ENCODE data around the gene PHLDA1. TPM values are rescaled to one million over a fixed set of nuclear protein-coding genes. Genes with fewer than 3 reads are reported as not detected.
A peak's percentile ranks its signal among the peaks of the same experiment; 100 is the strongest.

The PHLDA1 gene
- total and polyA plus RNA-seq, 9 of the 15 experiments (the other 6 are each of a cell fraction or from before 2014, with no cell fraction given): 0.15 to 2.9 (median 0.54) TPM

- TF ChIP-seq PBX2 (CRISPR knock-in tag; IDR thresholded peaks at IDR 0.05; ENCODE audit: low read depth) (no peak), PBX2 (tag; conservative IDR thresholded peaks at IDR 0.05; ENCODE audit: low read depth) (no peak), NFE2 (IDR thresholded peaks at IDR 0.05; ENCODE audit: low read depth) (no peak), ZNF398 (CRISPR knock-in tag; IDR thresholded peaks at IDR 0.05) (no peak), SNAPC5 (CRISPR knock-in tag; IDR thresholded peaks at IDR 0.05) (no peak), MCM2 (IDR thresholded peaks at IDR 0.05; ENCODE audit: low read depth) (no peak), ZC3H11A (IDR thresholded peaks at IDR 0.05; ENCODE audit: low read depth, low read length) (no peak), RBM34 (IDR thresholded peaks at IDR 0.05; ENCODE audit: borderline replicate concordance, insufficient read depth, low read length) (no peak), NONO (IDR thresholded peaks at IDR 0.05; ENCODE audit: low read depth in 2 of 2, low read length in 1 of 2) (peak in 1 of 2 experiments; percentile 71; a peak in 1 of 4 replicates), NFATC3 (IDR thresholded peaks at IDR 0.05) (no peak), KHSRP (IDR thresholded peaks at IDR 0.05) (no peak), SMAD4 (CRISPR knock-in tag; conservative IDR thresholded peaks at IDR 0.05) (0 out of 2 replicates have a peak, but pooled peaks have one; percentile 30), POLR2A (conservative IDR thresholded peaks at IDR 0.05) (peak; percentile 76), TCFL5 (CRISPR knock-in tag; conservative IDR thresholded peaks at IDR 0.05) (no peak), SMAD3 (CRISPR knock-in tag; conservative IDR thresholded peaks at IDR 0.05) (no peak), ERF (CRISPR knock-in tag; IDR thresholded peaks at IDR 0.05) (peak; percentile 14; the same call in 1 of the 2 replicates), AFF4 (CRISPR knock-in tag; IDR thresholded peaks at IDR 0.05) (peak; percentile 14; the same call in 1 of the 2 replicates), ZNF324 (CRISPR knock-in tag; IDR thresholded peaks at IDR 0.05) (no peak), ZFP91 (CRISPR knock-in tag; IDR thresholded peaks at IDR 0.05) (no peak)
Observed at GRCh38 chr12:76031414-76032042, at the start of gene PHLDA1 (continued).

Data from K562 (cell line).